ENCODE measurements around the gene PCNA.
"Not testable (repeated sequence)": the region's sequence is repeated elsewhere in the genome, so short reads cannot be mapped to it uniquely, and the experiment has no call there.

PCNA gene

DNA sequence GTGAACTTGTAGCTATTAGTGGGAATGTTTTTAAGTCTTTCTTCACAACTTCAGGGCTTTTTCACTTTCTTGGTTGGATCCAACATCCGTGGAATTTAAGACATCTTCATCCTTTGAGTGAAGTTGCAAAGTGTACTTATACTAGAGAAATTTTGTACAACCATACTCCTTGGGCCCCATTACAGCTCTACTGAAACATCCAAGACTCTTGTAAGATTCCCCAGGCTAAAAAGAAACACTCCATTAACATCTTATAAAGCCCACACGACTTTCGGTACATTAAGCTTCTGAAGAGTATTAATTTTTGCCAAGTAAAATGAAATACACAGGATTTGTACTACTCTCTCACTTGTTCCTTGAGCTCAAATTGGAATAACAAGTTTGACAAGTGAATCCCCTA, 5.4 kb downstream of the PCNA start:
- DNase-seq (ENCODE audit: low read depth), result no peak
- H3K4me3 ChIP-seq (ENCODE audit: low read depth, low read length), result peak overlapping the region; percentile 17
- TF ChIP-seq MYC (IDR thresholded peaks at IDR 0.05; ENCODE audit: low read depth, low read length), result no peak
- no peak for TF ChIP-seq CTCF (IDR thresholded peaks at IDR 0.05; ENCODE audit: low read depth, low read length)
- no peak for TF ChIP-seq MAX (IDR thresholded peaks at IDR 0.05; ENCODE audit: low read depth, low read length)
- TF ChIP-seq POLR2A (IDR thresholded peaks at IDR 0.05; ENCODE audit: extremely low read depth, insufficient read length), result no peak

GRCh38 chr20:5113615-5113986, 6.2 kb downstream of the PCNA start:
- DNase-seq (ENCODE audit: low read depth), result no peak
- H3K4me3 ChIP-seq (ENCODE audit: low read depth, low read length), result peak overlapping the region; percentile 98
- no peak for TF ChIP-seq CTCF (IDR thresholded peaks at IDR 0.05; ENCODE audit: low read depth, low read length)
- TF ChIP-seq POLR2A (IDR thresholded peaks at IDR 0.05; ENCODE audit: extremely low read depth, insufficient read length), result no peak
- TF ChIP-seq MAX (IDR thresholded peaks at IDR 0.05; ENCODE audit: low read depth, low read length), result no peak
- TF ChIP-seq MYC (IDR thresholded peaks at IDR 0.05; ENCODE audit: low read depth, low read length), result no peak

- DNase-seq (ENCODE audit: low read depth), result no peak
- TF ChIP-seq MYC (IDR thresholded peaks at IDR 0.05; ENCODE audit: low read depth, low read length) (no peak), POLR2A (IDR thresholded peaks at IDR 0.05; ENCODE audit: extremely low read depth, insufficient read length) (no peak), MAX (IDR thresholded peaks at IDR 0.05; ENCODE audit: low read depth, low read length) (no peak), CTCF (IDR thresholded peaks at IDR 0.05; ENCODE audit: low read depth, low read length) (no peak)
- H3K4me3 ChIP-seq (ENCODE audit: low read depth, low read length), result no peak overlapping the region
Observed at GRCh38 chr20:5109276-5109675, 10.5 kb downstream of the PCNA start.

- no peak for DNase-seq (ENCODE audit: low read depth)
- TF ChIP-seq POLR2A (IDR thresholded peaks at IDR 0.05; ENCODE audit: extremely low read depth, insufficient read length) (no peak), MYC (IDR thresholded peaks at IDR 0.05; ENCODE audit: low read depth, low read length) (no peak), CTCF (IDR thresholded peaks at IDR 0.05; ENCODE audit: low read depth, low read length) (no peak)
- no peak overlapping the region for H3K4me3 ChIP-seq (ENCODE audit: low read depth, low read length)
Observed at GRCh38 chr20:5104479-5104878, 15.3 kb downstream of the PCNA start.

- H3K4me3 ChIP-seq (ENCODE audit: low read depth, low read length), result no peak overlapping the region
- peak; percentile 70 for TF ChIP-seq CTCF (IDR thresholded peaks at IDR 0.05; ENCODE audit: low read depth, low read length)
- TF ChIP-seq POLR2A (IDR thresholded peaks at IDR 0.05; ENCODE audit: extremely low read depth, insufficient read length), result no peak
- TF ChIP-seq MYC (IDR thresholded peaks at IDR 0.05; ENCODE audit: low read depth, low read length), result no peak
- TF ChIP-seq MAX (IDR thresholded peaks at IDR 0.05; ENCODE audit: low read depth, low read length), result no peak
- DNase-seq (ENCODE audit: low read depth), result peak; percentile 73
Observed at GRCh38 chr20:5100684-5101347, 18.9 kb downstream of the PCNA start.

DNA sequence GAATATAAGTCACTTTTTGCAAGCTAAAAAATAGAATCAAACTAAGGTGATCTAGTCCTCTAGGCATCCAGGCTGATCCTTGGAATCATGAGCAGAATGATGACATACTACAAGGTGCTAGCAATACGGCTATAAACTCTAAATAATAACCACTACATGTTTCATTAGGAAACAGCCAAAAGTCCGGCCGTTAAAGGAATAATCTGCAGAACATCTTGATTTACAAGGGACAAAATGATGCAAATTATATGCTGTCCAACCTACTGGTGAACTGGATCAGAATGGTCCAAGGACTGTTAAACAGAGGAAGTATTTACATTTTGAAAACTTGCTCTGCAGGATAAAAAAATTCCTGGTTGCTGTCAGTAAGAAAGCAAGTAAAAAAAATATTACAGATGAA, 19.8 kb downstream of the PCNA start:
- H3K4me3 ChIP-seq (ENCODE audit: low read depth, low read length); DNase-seq (ENCODE audit: low read depth): not testable (repeated sequence)

DNA sequence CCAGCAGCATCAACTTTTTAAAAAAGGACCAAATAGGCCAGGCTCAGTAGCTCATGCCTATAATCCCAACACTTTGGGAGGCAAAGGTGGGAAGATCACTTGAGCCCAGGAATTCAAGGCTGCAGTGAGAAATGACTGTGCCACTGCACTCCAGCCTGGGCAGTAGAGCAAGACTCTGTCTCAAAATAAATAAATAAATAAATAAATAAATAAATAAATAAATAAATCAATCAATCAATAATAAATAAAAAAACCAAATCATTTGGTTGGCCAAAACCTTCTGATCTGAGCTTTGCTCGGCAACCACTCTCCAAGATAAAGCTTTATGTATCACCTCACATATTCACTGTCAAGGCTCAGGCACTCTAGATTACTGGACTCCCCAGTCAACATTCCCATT, 20.7 kb downstream of the PCNA start:
- not testable (repeated sequence) for H3K4me3 ChIP-seq (ENCODE audit: low read depth, low read length); DNase-seq (ENCODE audit: low read depth)

Measured in NB4 (cell line).